HepG2 (cell line): ENCODE data around the gene MT1G. TPM values are rescaled to one million over a fixed set of nuclear protein-coding genes. Genes with fewer than 3 reads are reported as not detected.
A peak's percentile ranks its signal among the peaks of the same experiment; 100 is the strongest.

ENCODE experiments used
- CBX5 ChIP-seq: sonication (generic); formaldehyde crosslinking; IDR thresholded peaks from 2 replicates; pipeline ENCODE4 v1.4.0; 2020; ENCODE audit warnings: missing genetic modification reagents, borderline replicate concordance
- MEIS1 ChIP-seq: sonication (generic); formaldehyde crosslinking; IDR thresholded peaks from 2 replicates; pipeline ENCODE4 v1.9.0; 2021; ENCODE audit warnings: mild to moderate bottlenecking, missing genetic modification reagents, moderate library complexity, borderline replicate concordance
- MYC ChIP-seq: sonication (generic); formaldehyde crosslinking; IDR thresholded peaks from 2 replicates; pipeline ENCODE4 v1.9.0; 2021; ENCODE audit warnings: missing genetic modification reagents, borderline replicate concordance
- NONO ChIP-seq, 2 experiments: fragments of 450-650 bp in 1 of 2; sonication (generic) in 1 of 2; formaldehyde crosslinking in 1 of 2; IDR thresholded peaks in 1 of 2; conservative IDR thresholded peaks in 1 of 2; 2 replicates each; pipeline versions ENCODE4 v1.6.1 to v1.8.0; 2017 to 2022; ENCODE audit warnings: mild to moderate bottlenecking in 1 of 2, missing genetic modification reagents in 1 of 2, moderate library complexity in 1 of 2
- SAFB2 ChIP-seq: sonication (generic); formaldehyde crosslinking; IDR thresholded peaks from 2 replicates; pipeline ENCODE4 v1.5.1; 2020; ENCODE audit warnings: missing genetic modification reagents, low read depth, mild to moderate bottlenecking, borderline replicate concordance
- YY1 ChIP-seq: IDR thresholded peaks from 2 replicates; pipeline ENCODE4 v1.6.1; 2011; ENCODE audit warnings: low read length, low read depth, moderate library complexity, mild to moderate bottlenecking; ENCODE audit not compliant: insufficient read depth, insufficient replicate concordance
- ZNF337 ChIP-seq: sonication (generic); formaldehyde crosslinking; IDR thresholded peaks from 2 replicates; pipeline ENCODE4 v1.5.1; 2020; ENCODE audit warnings: missing genetic modification reagents, low read depth, mild to moderate bottlenecking, borderline replicate concordance
- ZNF777 ChIP-seq: sonication (generic); formaldehyde crosslinking; IDR thresholded peaks from 2 replicates; pipeline ENCODE4 v1.4.0; 2020; ENCODE audit warnings: missing genetic modification reagents
- ZSCAN25 ChIP-seq: sonication (generic); formaldehyde crosslinking; IDR thresholded peaks from 2 replicates; pipeline ENCODE4 v1.8.0; 2022; ENCODE audit warnings: mild to moderate bottlenecking, missing genetic modification reagents
- polyA plus RNA-seq, 8 experiments: library from polyadenylated mRNA; depleted of rRNA in 3 of 8; stranded (reverse) in 7 of 8; unstranded in 1 of 8; fragments of >200 nt; fragmentation: Illumina TruSeq in 4 of 8; extraction: Trizol in 4 of 8; gene quantifications; 2 replicates each; pipeline versions ENCODE4 v1.2.1 to v1.2.3, GENCODE V29; 2011 to 2016; ENCODE audit warnings: low read depth in 4 of 8, missing spikeins in 1 of 8, mixed read lengths in 1 of 8; ENCODE audit not compliant: insufficient read depth in 1 of 8
- total RNA-seq, 5 experiments: library from RNA; depleted of rRNA; stranded (reverse); fragments of >200 nt; fragmentation: Illumina TruSeq; extraction: Trizol; gene quantifications; 2 replicates each; pipeline ENCODE4 v1.2.3, GENCODE V29; 2016; ENCODE audit warnings: low read depth in 1 of 5
- TF ChIP-seq, protein P1 (sequence below): sonication (generic); formaldehyde crosslinking; IDR thresholded peaks from 2 replicates; pipeline ENCODE4 v1.4.0; 2020; ENCODE audit warnings: missing genetic modification reagents
- TF ChIP-seq, protein P2 (sequence below): sonication (generic); formaldehyde crosslinking; IDR thresholded peaks from 2 replicates; pipeline ENCODE4 v1.5.0; 2020; ENCODE audit warnings: mild to moderate bottlenecking, missing genetic modification reagents, moderate library complexity
- TF ChIP-seq, protein P3 (sequence below): IDR thresholded peaks from 2 replicates; pipeline ENCODE4 v1.6.1; 2016; ENCODE audit warnings: low read depth, borderline replicate concordance
- TF ChIP-seq, protein P4 (sequence below): sonication (generic); formaldehyde crosslinking; IDR thresholded peaks from 2 replicates; pipeline ENCODE4 v1.4.0; 2020; ENCODE audit warnings: missing genetic modification reagents
- TF ChIP-seq, protein P5 (sequence below): sonication (generic); formaldehyde crosslinking; IDR thresholded peaks from 2 replicates; pipeline ENCODE4 v1.8.0; 2022; ENCODE audit warnings: missing genetic modification reagents, mild to moderate bottlenecking, borderline replicate concordance
- TF ChIP-seq, protein P6 (sequence below): sonication (generic); formaldehyde crosslinking; IDR thresholded peaks from 2 replicates; pipeline ENCODE4 v1.4.0; 2020; ENCODE audit warnings: low read depth, missing genetic modification reagents
- TF ChIP-seq, protein P7 (sequence below): sonication (generic); formaldehyde crosslinking; IDR thresholded peaks from 2 replicates; pipeline ENCODE4 v1.4.0; 2020; ENCODE audit warnings: mild to moderate bottlenecking, missing genetic modification reagents

MT1G gene
- total and polyA plus RNA-seq, 2 of the 13 experiments (the other 11 are each of a cell fraction or from before 2014, with no cell fraction given), result 3.6 to 377 TPM

DNA sequence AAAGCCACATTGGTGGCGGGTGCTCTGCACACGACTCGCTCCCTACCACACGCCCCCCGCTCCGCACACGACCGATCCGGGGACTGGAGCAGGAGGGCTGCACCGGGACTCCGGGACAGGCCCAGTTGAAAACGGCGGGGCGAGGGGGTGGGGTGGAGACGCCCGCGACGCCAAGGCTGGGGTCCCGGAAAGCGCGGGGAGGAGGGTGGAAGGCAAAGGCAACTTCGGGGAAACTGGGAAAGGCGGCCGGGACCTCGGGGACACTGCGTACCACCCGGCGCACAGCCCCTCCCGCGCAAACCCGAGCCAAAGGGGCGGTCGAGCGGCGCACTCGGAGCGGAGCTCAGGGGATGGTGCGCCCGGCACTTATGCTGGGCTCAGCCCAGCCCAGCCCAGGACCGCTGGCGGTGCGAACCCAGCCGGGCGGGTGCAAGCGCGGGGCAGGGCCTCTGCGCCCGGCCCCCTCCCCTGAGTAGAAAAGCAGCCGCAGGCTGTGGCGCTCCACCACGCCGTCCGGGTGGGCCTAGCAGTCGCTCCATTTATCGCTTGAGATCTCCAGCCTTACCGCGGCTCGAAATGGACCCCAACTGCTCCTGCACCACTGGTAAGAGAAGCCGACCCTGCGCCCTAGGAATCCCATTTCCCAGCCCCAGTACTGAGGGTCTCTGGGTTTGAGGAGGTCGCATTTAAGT lies 35.6 kb downstream of the MT1G start, which contains the start of gene MT1M (continued):
- TF ChIP-seq, protein P1, sequence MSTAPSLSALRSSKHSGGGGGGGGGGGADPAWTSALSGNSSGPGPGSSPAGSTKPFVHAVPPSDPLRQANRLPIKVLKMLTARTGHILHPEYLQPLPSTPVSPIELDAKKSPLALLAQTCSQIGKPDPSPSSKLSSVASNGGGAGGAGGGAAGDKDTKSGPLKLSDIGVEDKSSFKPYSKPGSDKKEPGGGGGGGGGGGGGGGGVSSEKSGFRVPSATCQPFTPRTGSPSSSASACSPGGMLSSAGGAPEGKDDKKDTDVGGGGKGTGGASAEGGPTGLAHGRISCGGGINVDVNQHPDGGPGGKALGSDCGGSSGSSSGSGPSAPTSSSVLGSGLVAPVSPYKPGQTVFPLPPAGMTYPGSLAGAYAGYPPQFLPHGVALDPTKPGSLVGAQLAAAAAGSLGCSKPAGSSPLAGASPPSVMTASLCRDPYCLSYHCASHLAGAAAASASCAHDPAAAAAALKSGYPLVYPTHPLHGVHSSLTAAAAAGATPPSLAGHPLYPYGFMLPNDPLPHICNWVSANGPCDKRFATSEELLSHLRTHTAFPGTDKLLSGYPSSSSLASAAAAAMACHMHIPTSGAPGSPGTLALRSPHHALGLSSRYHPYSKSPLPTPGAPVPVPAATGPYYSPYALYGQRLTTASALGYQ (CRISPR knock-in tag), result no peak
- TF ChIP-seq, protein P2, sequence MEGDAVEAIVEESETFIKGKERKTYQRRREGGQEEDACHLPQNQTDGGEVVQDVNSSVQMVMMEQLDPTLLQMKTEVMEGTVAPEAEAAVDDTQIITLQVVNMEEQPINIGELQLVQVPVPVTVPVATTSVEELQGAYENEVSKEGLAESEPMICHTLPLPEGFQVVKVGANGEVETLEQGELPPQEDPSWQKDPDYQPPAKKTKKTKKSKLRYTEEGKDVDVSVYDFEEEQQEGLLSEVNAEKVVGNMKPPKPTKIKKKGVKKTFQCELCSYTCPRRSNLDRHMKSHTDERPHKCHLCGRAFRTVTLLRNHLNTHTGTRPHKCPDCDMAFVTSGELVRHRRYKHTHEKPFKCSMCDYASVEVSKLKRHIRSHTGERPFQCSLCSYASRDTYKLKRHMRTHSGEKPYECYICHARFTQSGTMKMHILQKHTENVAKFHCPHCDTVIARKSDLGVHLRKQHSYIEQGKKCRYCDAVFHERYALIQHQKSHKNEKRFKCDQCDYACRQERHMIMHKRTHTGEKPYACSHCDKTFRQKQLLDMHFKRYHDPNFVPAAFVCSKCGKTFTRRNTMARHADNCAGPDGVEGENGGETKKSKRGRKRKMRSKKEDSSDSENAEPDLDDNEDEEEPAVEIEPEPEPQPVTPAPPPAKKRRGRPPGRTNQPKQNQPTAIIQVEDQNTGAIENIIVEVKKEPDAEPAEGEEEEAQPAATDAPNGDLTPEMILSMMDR, result 0 out of 2 replicates have a peak, but pooled peaks have one; percentile 10
- TF ChIP-seq CBX5 (no peak), ZSCAN25 (CRISPR knock-in tag) (no peak), YY1 (no peak), NONO (IDR thresholded peaks at IDR 0.05) (no peak), NONO (CRISPR knock-in tag; conservative IDR thresholded peaks at IDR 0.05) (0 out of 2 replicates have a peak, but pooled peaks have one; percentile 20), MYC (peak; percentile 28; the same call in 1 of the 2 replicates), ZNF777 (peak; percentile 2; the same call in 1 of the 2 replicates), MEIS1 (CRISPR knock-in tag) (no peak), SAFB2 (no peak), ZNF337 (CRISPR knock-in tag) (no peak)
- TF ChIP-seq, protein P3, sequence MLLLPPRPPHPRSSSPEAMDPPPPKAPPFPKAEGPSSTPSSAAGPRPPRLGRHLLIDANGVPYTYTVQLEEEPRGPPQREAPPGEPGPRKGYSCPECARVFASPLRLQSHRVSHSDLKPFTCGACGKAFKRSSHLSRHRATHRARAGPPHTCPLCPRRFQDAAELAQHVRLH (CRISPR knock-in tag), result no peak
- TF ChIP-seq, protein P4, sequence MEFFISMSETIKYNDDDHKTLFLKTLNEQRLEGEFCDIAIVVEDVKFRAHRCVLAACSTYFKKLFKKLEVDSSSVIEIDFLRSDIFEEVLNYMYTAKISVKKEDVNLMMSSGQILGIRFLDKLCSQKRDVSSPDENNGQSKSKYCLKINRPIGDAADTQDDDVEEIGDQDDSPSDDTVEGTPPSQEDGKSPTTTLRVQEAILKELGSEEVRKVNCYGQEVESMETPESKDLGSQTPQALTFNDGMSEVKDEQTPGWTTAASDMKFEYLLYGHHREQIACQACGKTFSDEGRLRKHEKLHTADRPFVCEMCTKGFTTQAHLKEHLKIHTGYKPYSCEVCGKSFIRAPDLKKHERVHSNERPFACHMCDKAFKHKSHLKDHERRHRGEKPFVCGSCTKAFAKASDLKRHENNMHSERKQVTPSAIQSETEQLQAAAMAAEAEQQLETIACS (CRISPR knock-in tag), result no peak
- TF ChIP-seq, protein P5, sequence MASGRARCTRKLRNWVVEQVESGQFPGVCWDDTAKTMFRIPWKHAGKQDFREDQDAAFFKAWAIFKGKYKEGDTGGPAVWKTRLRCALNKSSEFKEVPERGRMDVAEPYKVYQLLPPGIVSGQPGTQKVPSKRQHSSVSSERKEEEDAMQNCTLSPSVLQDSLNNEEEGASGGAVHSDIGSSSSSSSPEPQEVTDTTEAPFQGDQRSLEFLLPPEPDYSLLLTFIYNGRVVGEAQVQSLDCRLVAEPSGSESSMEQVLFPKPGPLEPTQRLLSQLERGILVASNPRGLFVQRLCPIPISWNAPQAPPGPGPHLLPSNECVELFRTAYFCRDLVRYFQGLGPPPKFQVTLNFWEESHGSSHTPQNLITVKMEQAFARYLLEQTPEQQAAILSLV (CRISPR knock-in tag), result no peak
- TF ChIP-seq, protein P6, sequence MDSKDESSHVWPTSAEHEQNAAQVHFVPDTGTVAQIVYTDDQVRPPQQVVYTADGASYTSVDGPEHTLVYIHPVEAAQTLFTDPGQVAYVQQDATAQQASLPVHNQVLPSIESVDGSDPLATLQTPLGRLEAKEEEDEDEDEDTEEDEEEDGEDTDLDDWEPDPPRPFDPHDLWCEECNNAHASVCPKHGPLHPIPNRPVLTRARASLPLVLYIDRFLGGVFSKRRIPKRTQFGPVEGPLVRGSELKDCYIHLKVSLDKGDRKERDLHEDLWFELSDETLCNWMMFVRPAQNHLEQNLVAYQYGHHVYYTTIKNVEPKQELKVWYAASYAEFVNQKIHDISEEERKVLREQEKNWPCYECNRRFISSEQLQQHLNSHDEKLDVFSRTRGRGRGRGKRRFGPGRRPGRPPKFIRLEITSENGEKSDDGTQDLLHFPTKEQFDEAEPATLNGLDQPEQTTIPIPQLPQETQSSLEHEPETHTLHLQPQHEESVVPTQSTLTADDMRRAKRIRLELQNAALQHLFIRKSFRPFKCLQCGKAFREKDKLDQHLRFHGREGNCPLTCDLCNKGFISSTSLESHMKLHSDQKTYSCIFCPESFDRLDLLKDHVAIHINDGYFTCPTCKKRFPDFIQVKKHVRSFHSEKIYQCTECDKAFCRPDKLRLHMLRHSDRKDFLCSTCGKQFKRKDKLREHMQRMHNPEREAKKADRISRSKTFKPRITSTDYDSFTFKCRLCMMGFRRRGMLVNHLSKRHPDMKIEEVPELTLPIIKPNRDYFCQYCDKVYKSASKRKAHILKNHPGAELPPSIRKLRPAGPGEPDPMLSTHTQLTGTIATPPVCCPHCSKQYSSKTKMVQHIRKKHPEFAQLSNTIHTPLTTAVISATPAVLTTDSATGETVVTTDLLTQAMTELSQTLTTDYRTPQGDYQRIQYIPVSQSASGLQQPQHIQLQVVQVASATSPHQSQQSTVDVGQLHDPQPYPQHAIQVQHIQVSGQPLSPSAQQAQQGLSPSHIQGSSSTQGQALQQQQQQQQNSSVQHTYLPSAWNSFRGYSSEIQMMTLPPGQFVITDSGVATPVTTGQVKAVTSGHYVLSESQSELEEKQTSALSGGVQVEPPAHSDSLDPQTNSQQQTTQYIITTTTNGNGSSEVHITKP (CRISPR knock-in tag), result no peak
- TF ChIP-seq, protein P7, sequence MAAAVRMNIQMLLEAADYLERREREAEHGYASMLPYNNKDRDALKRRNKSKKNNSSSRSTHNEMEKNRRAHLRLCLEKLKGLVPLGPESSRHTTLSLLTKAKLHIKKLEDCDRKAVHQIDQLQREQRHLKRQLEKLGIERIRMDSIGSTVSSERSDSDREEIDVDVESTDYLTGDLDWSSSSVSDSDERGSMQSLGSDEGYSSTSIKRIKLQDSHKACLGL (CRISPR knock-in tag), result peak; percentile 25; the same call in 1 of the 2 replicates
